Right lobe of liver (tissue), 6 donors: Measurements from ENCODE around the gene MAP7D3. TPM values are rescaled to one million over a fixed set of nuclear protein-coding genes. Genes with fewer than 3 reads are reported as not detected.

ENCODE experiments used
- ATAC-seq, 4 donors: fragments of 200-7000 bp; cut with Tn5 transposase; one replicate each; pipeline ENCODE4 v1.9.1; 2020; ENCODE audit warnings: mild to moderate bottlenecking in 4 of 4, moderate library complexity in 4 of 4
- DNase-seq, 3 donors: peaks; one replicate each; pipeline ENCODE4 v3.0.0-alpha.2; 2020
- H3K27ac ChIP-seq, 3 donors: fragments of 200-600 bp; one replicate each; pipeline ENCODE4 v1.8.0; 2022
- H3K27me3 ChIP-seq, 2 donors: fragments of 200-600 bp; one replicate each; pipeline ENCODE4 v1.8.0; 2022
- H3K36me3 ChIP-seq, 4 donors: fragments of 200-600 bp; sonication (generic) in 1 of 4; one replicate each; pipeline versions ENCODE4 v1.5.1 to v1.8.0; 2017 to 2022; ENCODE audit warnings: control low read depth in 1 of 4
- H3K4me1 ChIP-seq, 4 donors: fragments of 200-600 bp; sonication (generic) in 1 of 4; one replicate each; pipeline versions ENCODE4 v1.5.1 to v1.8.0; 2017 to 2022; ENCODE audit warnings: control low read depth in 1 of 4
- H3K4me3 ChIP-seq, 3 donors: fragments of 200-600 bp; one replicate each; pipeline ENCODE4 v1.8.0; 2022
- H3K9me3 ChIP-seq, 4 donors: fragments of 200-600 bp; sonication (generic) in 1 of 4; one replicate each; pipeline versions ENCODE4 v1.5.1 to v1.8.0; 2017 to 2022; ENCODE audit warnings: control low read depth in 1 of 4
- CTCF ChIP-seq, 4 donors: fragments of 200-600 bp in 3 of 4; fragments of 450-650 bp in 1 of 4; IDR thresholded peaks; one replicate each; pipeline versions ENCODE4 v1.5.1 to v1.8.0; 2016 to 2022; ENCODE audit warnings: antibody characterized with exemption in 4 of 4, mild to moderate bottlenecking in 2 of 4
- POLR2A ChIP-seq: fragments of 450-650 bp; IDR thresholded peaks from one replicate; pipeline ENCODE4 v1.6.1; 2017; ENCODE audit warnings: antibody characterized with exemption, mild to moderate bottlenecking
- WGBS: methylation state at CpG from one replicate; pipeline ENCODE4 v1.1.6; 2018; ENCODE audit warnings: low coverage, low lambda C conversion rate; ENCODE audit not compliant: insufficient coverage; ENCODE audit errors: missing lambda C conversion rate; 5-methylcytosine and 5-hydroxymethylcytosine counted together
- intact Hi-C, 2 donors: fragments of 100-400 bp; cut with DNase I; formaldehyde crosslinking; loops; one replicate each; pipeline versions ENCODE4 v1.11.2 to v1.14.1; 2022
- total RNA-seq, 6 experiments: library from RNA; depleted of rRNA in 2 of 6; stranded (reverse); fragments of >200 nt in 2 of 6; fragmentation: NEBNext Ultra II Directional in 3 of 6; extraction: Animal tissue kit (Norgen Biotek cat#: 25700) in 3 of 6; gene quantifications; one replicate each; pipeline versions ENCODE4 v1.1.0 to v1.2.4, GENCODE V29; 2016 to 2023
- donor health status: DM: no; HTN: yes; CAD: no.
- donor health status: DM: no; HTN: no; CAD: no.
- donor health status: DM: no; HTN: no; CAD: no.
- donor health status: DM: no; HTN: yes; CAD: no.
- donor health status: DM: no; HTN: yes; CAD: no.

MAP7D3 gene
- total RNA-seq, 6 experiments from 2014 or later, result 2.4 to 5.4 (median 4.1) TPM

DNA sequence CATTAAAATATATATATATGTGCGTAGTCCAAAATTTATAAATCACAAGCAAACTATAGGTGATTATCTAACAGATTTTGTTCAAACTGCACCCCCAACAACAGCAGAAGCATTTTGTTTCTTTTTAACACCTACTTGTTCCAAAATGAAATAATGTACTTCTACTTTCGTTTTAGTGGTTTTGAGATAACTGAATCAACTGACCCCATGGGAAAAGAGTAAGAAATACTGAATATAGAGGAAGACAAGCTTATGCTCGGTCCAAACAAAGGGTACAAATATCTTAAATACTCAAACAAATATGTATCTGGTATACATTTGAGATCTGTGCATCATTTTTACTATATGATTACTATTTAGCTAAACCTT, 22.4 kb downstream of the MAP7D3 start:
- ATAC-seq (no peak), DNase-seq (no peak)
- intact Hi-C loops, result no loop called here
- Histone ChIP-seq H3K27ac (no peak overlapping the region), H3K4me1 (no peaks in the 10 kb centered on the region), H3K27me3 (no peaks in the 10 kb centered on the region), H3K4me3 (no peak overlapping the region), H3K9me3 (no peaks in the 10 kb centered on the region), H3K36me3 (peaks cover 0 to 29% (median 0%) of the 10 kb centered on the region in 4 donors)
- TF ChIP-seq CTCF (IDR thresholded peaks at IDR 0.05), result no peak
- no peak for TF ChIP-seq POLR2A
- 39% methylated on average over 3 of the region's 3 CpGs for WGBS

- Histone ChIP-seq H3K4me1 (no peaks in the 10 kb centered on the region), H3K27me3 (no peaks in the 10 kb centered on the region), H3K4me3 (no peak overlapping the region), H3K27ac (no peak overlapping the region), H3K9me3 (no peaks in the 10 kb centered on the region), H3K36me3 (peaks cover 0 to 35% (median 0%) of the 10 kb centered on the region in 4 donors)
- TF ChIP-seq POLR2A, result no peak
- no peak for TF ChIP-seq CTCF (IDR thresholded peaks at IDR 0.05)
- no peak for DNase-seq
- intact Hi-C loops, result no loop called here
- no peak for ATAC-seq
- 56% methylated on average over 8 of the region's 8 CpGs for WGBS
Measured at GRCh38 chrX:136227948-136228838, 23.0 kb downstream of the MAP7D3 start.

GRCh38 chrX:136227074-136227473, 24.1 kb downstream of the MAP7D3 start:
- H3K36me3 ChIP-seq, result peaks cover 0 to 39% (median 0%) of the 10 kb centered on the region in 4 donors
- TF ChIP-seq POLR2A (no peak), CTCF (IDR thresholded peaks at IDR 0.05) (no peak)
- no peaks in the 10 kb centered on the region for H3K27me3 ChIP-seq
- intact Hi-C loops, result no loop called here
- H3K4me1 ChIP-seq, result no peaks in the 10 kb centered on the region
- no peaks in the 10 kb centered on the region for H3K9me3 ChIP-seq
- no peak overlapping the region for H3K4me3 ChIP-seq
- DNase-seq (no peak), ATAC-seq (no peak)
- H3K27ac ChIP-seq, result no peak overlapping the region

GRCh38 chrX:136221851-136222513, 29.2 kb downstream of the MAP7D3 start:
- Histone ChIP-seq H3K4me1 (no peaks in the 10 kb centered on the region), H3K27me3 (peaks cover 0 to 4% of the 10 kb centered on the region in 2 donors), H3K36me3 (peaks cover 0 to 46% (median 1%) of the 10 kb centered on the region in 4 donors), H3K4me3 (no peak overlapping the region), H3K27ac (no peak overlapping the region), H3K9me3 (no peaks in the 10 kb centered on the region)
- ATAC-seq (no peak), DNase-seq (no peak)
- intact Hi-C loops, result no loop called here
- WGBS, result 63% methylated on average over 3 of the region's 3 CpGs
- no peak for TF ChIP-seq POLR2A
- no peak for TF ChIP-seq CTCF (IDR thresholded peaks at IDR 0.05)
